ENCODE data around the gene UBASH3A.

Gene UBASH3A

DNA sequence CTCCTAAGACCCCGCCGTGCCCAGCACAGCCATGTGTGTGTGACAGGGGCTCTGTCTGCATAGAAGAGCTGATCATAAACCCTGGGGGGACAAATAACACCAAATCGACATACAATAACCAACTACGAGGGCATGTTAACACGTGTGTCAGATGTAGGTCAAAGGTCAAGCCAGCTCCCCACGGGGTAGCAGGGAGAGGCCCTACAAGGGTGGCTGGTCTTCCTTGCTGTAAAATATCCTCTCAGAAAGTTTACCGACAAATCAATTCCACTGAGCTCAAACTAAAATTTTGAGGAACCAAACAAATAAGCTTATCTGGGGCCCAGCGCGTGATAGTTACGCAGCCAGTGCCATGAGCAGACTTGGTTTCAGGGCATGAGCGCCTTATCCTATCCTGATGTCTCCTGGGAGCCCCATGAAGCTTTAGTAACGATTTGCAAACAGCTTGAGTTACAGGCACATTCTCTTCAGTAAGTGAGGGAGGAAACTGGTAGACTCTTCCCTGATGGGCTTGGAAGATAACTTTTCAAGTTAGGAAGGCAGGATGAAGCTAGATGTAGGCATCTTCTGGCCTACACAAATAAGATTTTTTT lies 5.2 kb upstream of the UBASH3A start:
- Histone ChIP-seq H2BK120ac (ENCODE audit: insufficient read depth, low read length, poor library complexity) (no peak overlapping the region), H3K14ac (ENCODE audit: low read length) (no peak overlapping the region), H3K79me2 (ENCODE audit: control insufficient read depth, insufficient read depth, low read length, poor library complexity) (no peaks in the 10 kb centered on the region), H3K4me1 (ENCODE audit: control insufficient read depth in 1 of 2, insufficient read depth in 2 of 2, low read length in 2 of 2) (no peaks in the 10 kb centered on the region), H4K12ac (ENCODE audit: low read depth, low read length) (no peak overlapping the region), H3K18ac (ENCODE audit: low read length) (no peak overlapping the region), H3K4ac (ENCODE audit: low read depth, low read length) (no peak overlapping the region), H2AK5ac (ENCODE audit: low read length) (no peak overlapping the region), H3K4me2 (ENCODE audit: low read length) (no peak overlapping the region), H3K79me1 (ENCODE audit: low read length) (no peaks in the 10 kb centered on the region), H3K9me3 (ENCODE audit: insufficient read depth, low read depth, low read length) (no peaks in the 10 kb centered on the region), H3K9ac (ENCODE audit: low read length) (peak overlapping the region; percentile 11), H2BK12ac (ENCODE audit: low read length) (no peak overlapping the region), H3K27me3 (ENCODE audit: insufficient read depth, low read length) (no peaks in the 10 kb centered on the region), H3K36me3 (ENCODE audit: control insufficient read depth in 1 of 2, insufficient read depth in 2 of 2, low read length in 2 of 2) (no peaks in the 10 kb centered on the region), H3K27ac (ENCODE audit: low read depth, low read length) (no peak overlapping the region), H2BK5ac (ENCODE audit: low read depth, low read length, poor library complexity) (no peak overlapping the region), H4K8ac (ENCODE audit: low read depth, low read length) (no peak overlapping the region), H2AFZ (ENCODE audit: insufficient read depth, low read length, poor library complexity) (no peak overlapping the region), H3K23ac (ENCODE audit: low read length) (no peak overlapping the region), H4K91ac (ENCODE audit: low read depth, low read length) (no peak overlapping the region), H3K4me3 (ENCODE audit: low read depth, low read length) (no peak overlapping the region)
- WGBS (ENCODE audit: extremely low coverage, insufficient coverage, insufficient read length), result no CpG with 5 or more reads among the region's 12 CpGs
- DNase-seq, result no peak

DNA sequence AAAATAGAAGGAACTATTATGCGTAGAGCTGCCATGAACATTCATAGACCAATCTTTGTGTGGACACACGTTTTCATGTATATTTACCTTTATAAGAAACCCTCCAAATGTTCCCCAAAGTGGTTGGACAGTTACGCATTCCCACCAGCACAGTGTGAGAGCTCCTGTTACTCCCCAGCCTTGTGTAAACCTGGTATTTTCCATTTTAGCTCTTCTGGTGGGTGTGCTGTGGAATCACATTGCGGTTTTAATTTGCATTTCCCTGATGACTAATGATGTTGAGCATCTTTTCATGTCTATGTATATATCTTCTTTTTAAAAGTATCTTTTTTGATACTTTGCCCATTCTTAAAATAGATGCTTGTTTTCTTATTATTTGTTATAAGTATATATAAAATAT lies 3.2 kb upstream of the UBASH3A start:
- Histone ChIP-seq H2AK5ac (ENCODE audit: low read length) (no peak overlapping the region), H2AFZ (ENCODE audit: insufficient read depth, low read length, poor library complexity) (no peak overlapping the region), H3K4ac (ENCODE audit: low read depth, low read length) (no peak overlapping the region), H3K18ac (ENCODE audit: low read length) (no peak overlapping the region), H3K9ac (ENCODE audit: low read length) (no peak overlapping the region), H2BK120ac (ENCODE audit: insufficient read depth, low read length, poor library complexity) (no peak overlapping the region), H3K4me3 (ENCODE audit: low read depth, low read length) (no peak overlapping the region), H4K12ac (ENCODE audit: low read depth, low read length) (no peak overlapping the region), H3K79me2 (ENCODE audit: control insufficient read depth, insufficient read depth, low read length, poor library complexity) (no peaks in the 10 kb centered on the region), H3K27ac (ENCODE audit: low read depth, low read length) (no peak overlapping the region), H2BK5ac (ENCODE audit: low read depth, low read length, poor library complexity) (no peak overlapping the region), H3K23ac (ENCODE audit: low read length) (no peak overlapping the region), H2BK12ac (ENCODE audit: low read length) (no peak overlapping the region), H3K4me2 (ENCODE audit: low read length) (no peak overlapping the region), H3K27me3 (ENCODE audit: insufficient read depth, low read length) (no peaks in the 10 kb centered on the region), H3K36me3 (ENCODE audit: control insufficient read depth in 1 of 2, insufficient read depth in 2 of 2, low read length in 2 of 2) (no peaks in the 10 kb centered on the region), H3K4me1 (ENCODE audit: control insufficient read depth in 1 of 2, insufficient read depth in 2 of 2, low read length in 2 of 2) (no peaks in the 10 kb centered on the region), H3K9me3 (ENCODE audit: insufficient read depth, low read depth, low read length) (peaks cover 2% of the 10 kb centered on the region), H4K91ac (ENCODE audit: low read depth, low read length) (no peak overlapping the region), H3K14ac (ENCODE audit: low read length) (no peak overlapping the region), H3K79me1 (ENCODE audit: low read length) (no peaks in the 10 kb centered on the region), H4K8ac (ENCODE audit: low read depth, low read length) (no peak overlapping the region)
- no CpG with 5 or more reads among the region's 4 CpGs for WGBS (ENCODE audit: extremely low coverage, insufficient coverage, insufficient read length)
- DNase-seq, result no peak

- DNase-seq, result no peak
- H2AK5ac ChIP-seq (ENCODE audit: low read length), result no peak overlapping the region
- no peak overlapping the region for H3K23ac ChIP-seq (ENCODE audit: low read length)
- no peak overlapping the region for H2BK12ac ChIP-seq (ENCODE audit: low read length)
- no peaks in the 10 kb centered on the region for H3K79me1 ChIP-seq (ENCODE audit: low read length)
- H3K14ac ChIP-seq (ENCODE audit: low read length), result no peak overlapping the region
- H2BK5ac ChIP-seq (ENCODE audit: low read depth, low read length, poor library complexity), result no peak overlapping the region
- no peaks in the 10 kb centered on the region for H3K79me2 ChIP-seq (ENCODE audit: control insufficient read depth, insufficient read depth, low read length, poor library complexity)
- no peaks in the 10 kb centered on the region for H3K4me1 ChIP-seq (ENCODE audit: control insufficient read depth in 1 of 2, insufficient read depth in 2 of 2, low read length in 2 of 2)
- no peak overlapping the region for H4K12ac ChIP-seq (ENCODE audit: low read depth, low read length)
- no peak overlapping the region for H3K4ac ChIP-seq (ENCODE audit: low read depth, low read length)
- H3K4me2 ChIP-seq (ENCODE audit: low read length), result no peak overlapping the region
- H4K8ac ChIP-seq (ENCODE audit: low read depth, low read length), result no peak overlapping the region
- H3K4me3 ChIP-seq (ENCODE audit: low read depth, low read length), result no peak overlapping the region
- no peaks in the 10 kb centered on the region for H3K27me3 ChIP-seq (ENCODE audit: insufficient read depth, low read length)
- H2BK120ac ChIP-seq (ENCODE audit: insufficient read depth, low read length, poor library complexity), result no peak overlapping the region
- no peak overlapping the region for H3K27ac ChIP-seq (ENCODE audit: low read depth, low read length)
- no peak overlapping the region for H4K91ac ChIP-seq (ENCODE audit: low read depth, low read length)
- no peaks in the 10 kb centered on the region for H3K36me3 ChIP-seq (ENCODE audit: control insufficient read depth in 1 of 2, insufficient read depth in 2 of 2, low read length in 2 of 2)
- no peak overlapping the region for H3K9ac ChIP-seq (ENCODE audit: low read length)
- no peak overlapping the region for H2AFZ ChIP-seq (ENCODE audit: insufficient read depth, low read length, poor library complexity)
- H3K18ac ChIP-seq (ENCODE audit: low read length), result no peak overlapping the region
- WGBS (ENCODE audit: extremely low coverage, insufficient coverage, insufficient read length), result no CpG with 5 or more reads among the region's 3 CpGs
- peaks cover 2% of the 10 kb centered on the region for H3K9me3 ChIP-seq (ENCODE audit: insufficient read depth, low read depth, low read length)
These were observed 2.5 kb upstream of the UBASH3A start for GRCh38 chr21:42401154-42401553.

- WGBS (ENCODE audit: extremely low coverage, insufficient coverage, insufficient read length), result no CpG with 5 or more reads among the region's 2 CpGs
- Histone ChIP-seq H2BK5ac (ENCODE audit: low read depth, low read length, poor library complexity) (no peak overlapping the region), H4K91ac (ENCODE audit: low read depth, low read length) (no peak overlapping the region), H3K79me1 (ENCODE audit: low read length) (no peaks in the 10 kb centered on the region), H3K9me3 (ENCODE audit: insufficient read depth, low read depth, low read length) (peaks cover 2% of the 10 kb centered on the region), H3K14ac (ENCODE audit: low read length) (no peak overlapping the region), H3K23ac (ENCODE audit: low read length) (no peak overlapping the region), H3K4me2 (ENCODE audit: low read length) (no peak overlapping the region), H2BK120ac (ENCODE audit: insufficient read depth, low read length, poor library complexity) (no peak overlapping the region), H3K27ac (ENCODE audit: low read depth, low read length) (no peak overlapping the region), H3K4ac (ENCODE audit: low read depth, low read length) (no peak overlapping the region), H3K4me1 (ENCODE audit: control insufficient read depth in 1 of 2, insufficient read depth in 2 of 2, low read length in 2 of 2) (no peaks in the 10 kb centered on the region), H3K18ac (ENCODE audit: low read length) (no peak overlapping the region), H3K27me3 (ENCODE audit: insufficient read depth, low read length) (no peaks in the 10 kb centered on the region), H2AFZ (ENCODE audit: insufficient read depth, low read length, poor library complexity) (no peak overlapping the region), H2AK5ac (ENCODE audit: low read length) (no peak overlapping the region), H4K8ac (ENCODE audit: low read depth, low read length) (no peak overlapping the region), H4K12ac (ENCODE audit: low read depth, low read length) (no peak overlapping the region), H3K79me2 (ENCODE audit: control insufficient read depth, insufficient read depth, low read length, poor library complexity) (no peaks in the 10 kb centered on the region), H3K9ac (ENCODE audit: low read length) (no peak overlapping the region), H3K4me3 (ENCODE audit: low read depth, low read length) (no peak overlapping the region), H3K36me3 (ENCODE audit: control insufficient read depth in 1 of 2, insufficient read depth in 2 of 2, low read length in 2 of 2) (no peaks in the 10 kb centered on the region), H2BK12ac (ENCODE audit: low read length) (no peak overlapping the region)
- no peak for DNase-seq
These were observed 1.9 kb upstream of the UBASH3A start for GRCh38 chr21:42401820-42402251.
